ENCODE measurements around the gene EPB41L1. TPM values are rescaled to one million over a fixed set of nuclear protein-coding genes. Genes with fewer than 3 reads are reported as not detected.

Gene EPB41L1
- total RNA-seq, 1 experiment from 2014 or later = 134 TPM

- Histone ChIP-seq H3K4me3 (no peak overlapping the region), H3K4me1 (replicated peaks; ENCODE audit: insufficient read depth) (peaks cover 42% of the 10 kb centered on the region), H3K79me2 (ENCODE audit: low read depth) (0 out of 2 replicates have a peak, but pooled peaks cover 8% of the 10 kb centered on the region), H3F3A (ENCODE audit: insufficient read depth, low read depth) (peaks cover 20% of the 10 kb centered on the region; the same call in 1 of the 2 replicates), H3K27ac (no peak overlapping the region), H3K4me2 (no peak overlapping the region), H4K20me1 (ENCODE audit: insufficient read depth) (no peaks in the 10 kb centered on the region; the same call in 1 of the 2 replicates), H2AFZ (no peak overlapping the region), H3K36me3 (ENCODE audit: low read depth) (no peaks in the 10 kb centered on the region), H3K9me2 (ENCODE audit: insufficient read depth) (no peaks in the 10 kb centered on the region), H3K27me3 (ENCODE audit: insufficient read depth, low read depth) (no peaks in the 10 kb centered on the region), H3K9me3 (ENCODE audit: insufficient read depth, low read depth) (no peaks in the 10 kb centered on the region)
- TF ChIP-seq, protein P1, sequence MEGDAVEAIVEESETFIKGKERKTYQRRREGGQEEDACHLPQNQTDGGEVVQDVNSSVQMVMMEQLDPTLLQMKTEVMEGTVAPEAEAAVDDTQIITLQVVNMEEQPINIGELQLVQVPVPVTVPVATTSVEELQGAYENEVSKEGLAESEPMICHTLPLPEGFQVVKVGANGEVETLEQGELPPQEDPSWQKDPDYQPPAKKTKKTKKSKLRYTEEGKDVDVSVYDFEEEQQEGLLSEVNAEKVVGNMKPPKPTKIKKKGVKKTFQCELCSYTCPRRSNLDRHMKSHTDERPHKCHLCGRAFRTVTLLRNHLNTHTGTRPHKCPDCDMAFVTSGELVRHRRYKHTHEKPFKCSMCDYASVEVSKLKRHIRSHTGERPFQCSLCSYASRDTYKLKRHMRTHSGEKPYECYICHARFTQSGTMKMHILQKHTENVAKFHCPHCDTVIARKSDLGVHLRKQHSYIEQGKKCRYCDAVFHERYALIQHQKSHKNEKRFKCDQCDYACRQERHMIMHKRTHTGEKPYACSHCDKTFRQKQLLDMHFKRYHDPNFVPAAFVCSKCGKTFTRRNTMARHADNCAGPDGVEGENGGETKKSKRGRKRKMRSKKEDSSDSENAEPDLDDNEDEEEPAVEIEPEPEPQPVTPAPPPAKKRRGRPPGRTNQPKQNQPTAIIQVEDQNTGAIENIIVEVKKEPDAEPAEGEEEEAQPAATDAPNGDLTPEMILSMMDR (conservative IDR thresholded peaks at IDR 0.05) = no peak
- no peak for TF ChIP-seq EZH2 (IDR thresholded peaks at IDR 0.05; ENCODE audit: low read depth)
- ChIA-PET CTCF (no interaction called here), POLR2A (ENCODE audit: unreplicated experiment) (interaction anchor here (0.7 kb wide), 1 partner anchor 154 kb away, joined by 3 read pairs; no protein-coding TSS in a partner anchor)
- intact Hi-C loops (cut with micrococcal nuclease; ENCODE audit: unreplicated experiment) = no loop called here
- no TSS peak for BruUV-seq (replicated peaks)
- no peak for DNase-seq
Measured at GRCh38 chr20:36170542-36171215, 16.1 kb downstream of the EPB41L1 start.

- no peak for DNase-seq
- no peaks in the 10 kb centered on the region for H3K9me2 ChIP-seq (ENCODE audit: insufficient read depth)
- CTCF ChIA-PET = interaction anchor here (0.6 kb wide), 1 partner anchor 170 kb away, joined by 3 read pairs; no protein-coding TSS in a partner anchor
- peaks cover 20% of the 10 kb centered on the region for H3K4me1 ChIP-seq (replicated peaks; ENCODE audit: insufficient read depth)
- H3K36me3 ChIP-seq (ENCODE audit: low read depth) = no peaks in the 10 kb centered on the region
- H2AFZ ChIP-seq = no peak overlapping the region
- H3K4me3 ChIP-seq = no peak overlapping the region
- H4K20me1 ChIP-seq (ENCODE audit: insufficient read depth) = no peaks in the 10 kb centered on the region; the same call in 1 of the 2 replicates
- H3K79me2 ChIP-seq (ENCODE audit: low read depth) = no peaks in the 10 kb centered on the region
- POLR2A ChIA-PET (ENCODE audit: unreplicated experiment) = no interaction called here
- intact Hi-C loops (cut with micrococcal nuclease; ENCODE audit: unreplicated experiment) = no loop called here
- H3K4me2 ChIP-seq = no peak overlapping the region
- peaks cover 10% of the 10 kb centered on the region; the same call in 1 of the 2 replicates for H3F3A ChIP-seq (ENCODE audit: insufficient read depth, low read depth)
- no peak for TF ChIP-seq EZH2 (IDR thresholded peaks at IDR 0.05; ENCODE audit: low read depth)
- TF ChIP-seq, protein P1 (conservative IDR thresholded peaks at IDR 0.05) = no peak
- H3K27me3 ChIP-seq (ENCODE audit: insufficient read depth, low read depth) = no peaks in the 10 kb centered on the region
- H3K9me3 ChIP-seq (ENCODE audit: insufficient read depth, low read depth) = no peaks in the 10 kb centered on the region
- H3K27ac ChIP-seq = no peak overlapping the region
- no TSS peak for BruUV-seq (replicated peaks)
Measured at GRCh38 chr20:36173451-36173933, 19.0 kb downstream of the EPB41L1 start.

GRCh38 chr20:36175016-36175415, 20.5 kb downstream of the EPB41L1 start:
- POLR2A ChIA-PET (ENCODE audit: unreplicated experiment) = no interaction called here
- Histone ChIP-seq H2AFZ (no peak overlapping the region), H3K9me2 (ENCODE audit: insufficient read depth) (no peaks in the 10 kb centered on the region), H4K20me1 (ENCODE audit: insufficient read depth) (no peaks in the 10 kb centered on the region; the same call in 1 of the 2 replicates), H3K4me3 (no peak overlapping the region), H3K9me3 (ENCODE audit: insufficient read depth, low read depth) (no peaks in the 10 kb centered on the region), H3K36me3 (ENCODE audit: low read depth) (no peaks in the 10 kb centered on the region), H3K27me3 (ENCODE audit: insufficient read depth, low read depth) (no peaks in the 10 kb centered on the region), H3K4me2 (no peak overlapping the region), H3K4me1 (replicated peaks; ENCODE audit: insufficient read depth) (peaks cover 4% of the 10 kb centered on the region; the same call in 1 of the 2 replicates), H3K79me2 (ENCODE audit: low read depth) (no peaks in the 10 kb centered on the region), H3F3A (ENCODE audit: insufficient read depth, low read depth) (no peaks in the 10 kb centered on the region), H3K27ac (no peak overlapping the region)
- BruUV-seq (replicated peaks) = no TSS peak
- no peak for TF ChIP-seq EZH2 (IDR thresholded peaks at IDR 0.05; ENCODE audit: low read depth)
- TF ChIP-seq, protein P1 (conservative IDR thresholded peaks at IDR 0.05) = no peak
- DNase-seq = no peak
- CTCF ChIA-PET = interaction anchor here (0.5 kb wide), 1 partner anchor 234 kb away, joined by 5 read pairs; no protein-coding TSS in a partner anchor
- intact Hi-C loops (cut with micrococcal nuclease; ENCODE audit: unreplicated experiment) = no loop called here
